HG03571 (cell line): ENCODE measurements around the gene HERC6.
"Not testable (repeated sequence)": the region's sequence is repeated elsewhere in the genome, so short reads cannot be mapped to it uniquely, and the experiment has no call there.

Experiments used
- ATAC-seq: cut with Tn5 transposase; IDR thresholded peaks from one replicate; pipeline ENCODE4 v1.9.1; 2021; ENCODE audit not compliant: unreplicated experiment

HERC6 gene

DNA sequence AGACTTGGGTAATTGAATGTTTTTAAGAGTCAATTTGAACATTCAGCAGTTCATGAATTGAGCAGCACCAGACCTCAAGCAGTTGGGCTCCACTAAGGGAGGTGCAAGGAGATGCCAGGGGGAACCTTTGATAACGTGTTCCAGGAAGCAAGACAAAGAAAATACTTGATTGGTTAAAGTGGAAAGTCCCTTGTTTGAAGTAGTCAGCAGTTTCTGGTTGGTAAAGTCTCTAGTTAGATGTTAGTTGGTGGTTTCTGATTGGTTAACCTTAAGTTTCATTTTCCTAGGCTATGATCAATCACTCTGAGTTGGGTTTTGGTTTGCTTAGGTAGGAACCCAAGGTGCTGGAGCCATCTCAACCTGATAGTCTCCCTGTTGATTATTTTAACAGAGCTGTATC is 4.0 kb downstream of the HERC6 start:
- ATAC-seq = peak; percentile 32

DNA sequence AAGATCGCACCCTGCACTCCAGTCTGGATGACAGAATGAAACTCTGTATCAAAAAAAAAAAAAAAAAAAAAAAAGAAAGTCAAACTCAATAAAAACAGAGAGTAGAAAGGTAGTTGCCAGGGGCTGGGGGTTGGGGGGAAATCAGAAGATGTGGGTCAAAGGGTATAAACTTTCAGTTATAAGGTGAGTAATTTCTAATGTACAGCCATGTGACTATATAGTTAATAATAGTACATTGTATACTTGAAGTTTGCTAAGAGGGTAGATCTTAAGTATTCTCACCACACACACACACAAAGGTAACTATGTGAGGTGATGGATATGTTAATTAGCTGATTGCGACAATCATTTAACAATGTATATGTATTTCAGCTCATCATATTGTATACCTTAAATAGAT is 11.5 kb downstream of the HERC6 start:
- no peak for ATAC-seq

DNA sequence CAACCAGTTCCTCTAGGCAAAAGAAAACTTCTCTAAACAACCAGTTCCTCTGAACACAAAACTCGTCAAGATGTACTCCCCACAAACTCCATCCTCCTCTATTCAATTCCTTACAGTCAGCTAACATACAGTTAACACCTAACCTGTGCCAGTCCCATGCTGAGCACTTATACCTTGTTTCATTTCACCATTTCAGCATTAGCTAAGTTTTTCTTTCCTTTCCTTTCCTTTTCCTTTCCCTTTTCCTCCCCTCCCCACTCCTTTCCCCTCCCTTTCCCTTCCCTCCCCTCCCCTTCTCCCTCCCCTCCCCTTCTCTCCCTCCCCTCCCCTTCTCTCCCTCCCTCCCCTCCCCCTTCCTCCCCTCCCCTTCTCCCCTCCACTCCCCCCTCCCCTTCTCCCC is 13.1 kb downstream of the HERC6 start:
- ATAC-seq = no peak

- ATAC-seq = no peak
These were observed 18.0 kb downstream of the HERC6 start for GRCh38 chr4:88396681-88397080.

- no peak for ATAC-seq
These were observed 19.7 kb downstream of the HERC6 start for GRCh38 chr4:88398381-88398780.

GRCh38 chr4:88409206-88409605 is 30.6 kb downstream of the HERC6 start:
- no peak for ATAC-seq

DNA sequence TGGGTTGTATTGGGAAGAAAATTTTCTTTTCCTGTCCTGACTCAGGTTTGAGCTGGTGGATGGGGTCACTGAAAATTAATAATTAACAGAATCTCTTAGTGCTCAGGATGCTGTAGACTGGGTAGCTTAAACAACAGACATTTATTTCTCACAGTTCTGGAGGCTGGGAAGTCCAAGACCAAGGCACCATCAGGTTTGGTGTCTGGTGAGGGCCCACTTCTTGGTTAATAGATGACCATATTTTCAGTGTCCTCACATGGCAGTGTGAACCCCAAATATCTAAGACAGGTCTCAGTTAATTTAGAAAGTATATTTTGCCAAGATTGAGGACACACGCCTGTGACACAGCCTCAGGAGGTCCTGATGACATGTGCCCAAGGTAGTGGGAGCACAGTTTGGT is 31.1 kb downstream of the HERC6 start:
- ATAC-seq = no peak

DNA sequence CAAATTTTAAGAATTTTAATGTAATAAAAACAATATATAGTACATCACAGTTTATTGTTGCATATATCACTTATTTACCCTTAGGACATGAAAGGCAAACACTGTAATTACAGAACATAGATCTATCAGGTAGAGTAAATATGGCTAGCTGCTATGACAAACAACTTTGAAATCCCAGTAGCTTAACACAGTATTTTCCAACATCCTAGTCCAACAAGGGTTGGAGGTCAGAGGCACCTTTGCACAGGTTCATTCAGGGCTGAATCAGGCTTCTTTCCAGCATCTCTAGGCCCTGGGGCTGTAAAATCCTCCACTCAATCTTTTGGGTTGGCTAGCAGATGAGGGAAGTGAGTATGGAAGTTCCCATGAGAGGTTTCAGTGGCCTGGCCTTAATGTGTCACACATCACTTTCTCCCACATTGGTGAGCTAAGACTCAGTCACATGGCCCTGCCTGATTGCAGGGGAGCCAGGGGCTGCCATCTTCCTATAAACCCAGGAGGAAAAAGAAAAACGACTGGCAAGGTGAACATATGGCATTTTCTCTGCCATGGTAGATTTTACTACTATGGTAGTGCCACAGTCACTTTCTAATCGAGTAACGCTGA is 32.9 kb downstream of the HERC6 start:
- no peak for ATAC-seq

DNA sequence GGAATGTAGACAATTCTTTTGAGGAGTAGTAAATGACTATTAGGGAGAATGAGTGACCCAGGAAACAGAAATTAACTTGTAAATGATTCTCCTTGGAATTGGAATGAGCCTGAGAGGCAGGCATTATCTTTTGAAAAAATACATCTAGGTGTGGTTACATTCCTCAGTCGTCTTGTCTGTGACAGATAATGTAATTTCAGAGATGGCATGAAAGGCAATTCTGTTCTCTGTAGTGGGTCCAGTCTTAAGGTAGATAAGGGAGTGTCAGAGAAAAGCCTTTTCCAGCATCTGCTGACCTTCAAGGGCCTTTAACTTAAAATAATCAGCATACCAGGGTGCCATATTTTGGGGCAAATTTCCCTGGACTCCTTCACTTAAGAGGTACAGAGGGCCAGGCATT is 35.1 kb downstream of the HERC6 start:
- ATAC-seq = no peak

- ATAC-seq = no peak
These were observed 36.1 kb downstream of the HERC6 start for GRCh38 chr4:88414755-88415154.

- ATAC-seq = no peak
These were observed 37.3 kb downstream of the HERC6 start for GRCh38 chr4:88415982-88416381.

- no peak for ATAC-seq
These were observed 39.8 kb downstream of the HERC6 start for GRCh38 chr4:88418411-88418810.

GRCh38 chr4:88419874-88420273 is 41.2 kb downstream of the HERC6 start:
- no peak for ATAC-seq

DNA sequence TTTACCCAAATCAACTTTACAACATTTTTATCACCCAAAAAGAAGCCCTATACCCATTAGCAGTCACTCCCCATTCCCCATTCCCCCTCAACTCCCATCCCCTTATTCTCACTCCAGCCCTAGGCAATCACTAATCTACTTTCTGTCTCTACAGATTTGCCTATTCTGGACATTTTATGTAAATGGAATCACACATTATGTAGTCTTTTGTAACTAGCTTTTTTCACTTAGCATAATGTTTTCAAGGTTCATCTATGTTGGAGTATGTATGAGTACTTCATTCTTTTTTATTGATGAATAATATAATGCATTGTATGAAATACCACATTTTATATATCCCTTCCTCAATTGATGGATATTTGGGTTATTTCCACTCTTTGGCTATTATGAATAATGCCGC is 42.2 kb downstream of the HERC6 start:
- ATAC-seq = no peak

DNA sequence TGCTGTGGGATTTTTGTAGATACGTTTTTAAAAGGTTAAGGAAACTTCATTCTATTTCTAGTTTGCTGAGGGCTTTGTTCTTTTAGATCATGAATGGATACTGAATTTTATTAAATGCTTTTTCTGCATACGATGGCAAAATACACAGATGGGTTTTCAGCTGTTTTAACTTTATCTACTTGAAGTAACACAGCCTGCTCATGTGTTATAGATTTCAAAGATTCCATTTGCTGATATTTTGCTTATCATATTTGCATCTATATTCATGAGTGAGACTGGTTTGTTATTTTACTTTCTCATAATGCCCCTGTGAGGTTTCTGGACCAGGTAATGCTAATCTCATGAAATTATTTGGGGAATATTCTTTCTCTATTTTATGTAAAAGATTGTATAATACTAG is 43.8 kb downstream of the HERC6 start:
- ATAC-seq = no peak

- no peak for ATAC-seq
These were observed 50.7 kb downstream of the HERC6 start for GRCh38 chr4:88429401-88429800.

- no peak for ATAC-seq
These were observed 57.5 kb downstream of the HERC6 start for GRCh38 chr4:88435987-88436693.

DNA sequence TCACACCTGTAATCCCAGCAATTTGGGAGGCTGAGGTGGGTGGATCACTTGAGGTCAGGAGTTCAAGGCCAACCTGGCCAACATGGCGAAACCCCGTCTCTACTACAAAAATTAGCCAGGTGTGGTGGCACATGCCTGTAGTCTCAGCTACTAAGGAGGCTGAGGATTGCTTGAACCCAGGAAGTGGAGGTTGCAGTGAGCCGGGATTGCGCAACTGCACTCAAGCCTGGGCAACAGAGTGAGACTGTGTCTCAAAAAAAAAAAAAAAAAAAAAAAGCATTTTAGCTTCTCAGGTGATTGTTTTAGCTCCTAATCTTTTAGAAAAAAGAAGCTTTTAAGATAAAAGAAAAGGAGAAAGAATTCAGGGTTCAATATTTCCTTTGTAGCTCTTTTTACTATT is 59.2 kb downstream of the HERC6 start:
- ATAC-seq = not testable (repeated sequence)

DNA sequence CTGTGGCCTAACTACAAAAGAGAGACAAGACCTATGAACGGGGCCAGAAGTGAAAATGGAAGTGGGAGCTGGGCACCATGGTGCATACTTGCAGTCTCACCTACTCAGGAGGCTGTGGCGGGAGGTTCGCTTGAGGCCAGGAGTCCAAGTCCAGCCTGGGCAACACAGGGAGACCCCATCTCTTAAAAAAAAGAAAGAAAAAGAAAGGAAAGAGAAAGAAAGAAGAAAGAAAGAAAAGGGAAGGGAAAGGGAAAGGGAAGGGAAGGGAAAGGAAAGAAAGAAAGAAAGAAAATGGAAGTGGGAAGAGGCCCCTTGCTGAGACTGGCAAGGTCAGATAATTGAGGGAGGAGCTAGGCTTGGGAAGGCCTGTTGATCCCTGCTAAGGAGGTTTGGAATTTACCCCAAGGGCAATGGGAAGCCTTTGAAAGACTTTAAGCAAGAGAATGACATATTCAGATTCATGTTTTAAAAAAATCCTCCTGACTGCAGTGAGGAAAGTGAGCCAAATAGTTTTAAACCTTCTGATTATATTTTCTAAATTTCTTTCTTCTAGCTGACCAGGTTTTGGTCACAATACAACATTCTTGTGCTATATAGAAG is 60.6 kb downstream of the HERC6 start:
- no peak for ATAC-seq

GRCh38 chr4:88440146-88440545 is 61.5 kb downstream of the HERC6 start:
- ATAC-seq = no peak

- no peak for ATAC-seq
These were observed 63.0 kb downstream of the HERC6 start for GRCh38 chr4:88441696-88442095.

DNA sequence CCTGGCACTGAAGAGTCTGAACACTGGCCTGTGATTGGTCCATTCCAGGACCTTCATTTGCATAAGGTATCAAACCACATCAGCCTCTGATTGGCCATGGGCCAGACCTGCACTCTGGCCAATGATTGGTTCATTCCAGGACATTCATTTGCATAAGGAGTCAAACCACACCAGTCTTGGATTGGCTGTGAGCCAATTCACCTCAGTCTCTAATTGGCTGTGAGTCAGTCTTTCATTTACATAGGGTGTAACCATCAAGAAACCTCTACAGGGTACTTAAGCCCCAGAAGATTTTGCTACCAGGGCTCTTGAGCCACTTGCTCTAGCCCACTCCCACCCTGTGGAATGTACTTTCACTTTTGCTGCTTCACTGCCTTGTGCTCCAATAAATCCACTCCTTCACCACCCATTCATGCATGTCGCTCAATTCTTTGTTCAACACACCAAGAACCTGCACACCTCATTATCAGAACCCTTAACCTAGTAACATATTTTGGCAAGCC is 64.1 kb downstream of the HERC6 start:
- no peak for ATAC-seq
